CD4-positive, alpha-beta T cell treated with Interleukin-4 for 4 hours (primary cell): Measurements from ENCODE around the gene MED14.
A peak's percentile ranks its signal among the peaks of the same experiment; 100 is the strongest.
"Not testable (repeated sequence)": the region's sequence is repeated elsewhere in the genome, so short reads cannot be mapped to it uniquely, and the experiment has no call there.

ENCODE experiments used
- DNase-seq: peaks from one replicate; pipeline ENCODE4 v3.0.0-alpha.2; 2020

Gene MED14

GRCh38 chrX:40735325-40736169 is at the start of gene MED14:
Gene MED14 (minus strand): TSS chrX:40735542. CDS start chrX:40735412, 130 bp downstream.
- DNase-seq: peak; percentile 91

GRCh38 chrX:40784516-40785151 is 49.3 kb upstream of the MED14 start:
- DNase-seq: no peak

- DNase-seq: not testable (repeated sequence)
Measured at GRCh38 chrX:40782644-40783259, 47.4 kb upstream of the MED14 start.

GRCh38 chrX:40780951-40781350 is 45.6 kb upstream of the MED14 start:
- no peak for DNase-seq

GRCh38 chrX:40780082-40780481 is 44.7 kb upstream of the MED14 start:
- DNase-seq: no peak

GRCh38 chrX:40778861-40779575 is 43.7 kb upstream of the MED14 start:
- DNase-seq: no peak

GRCh38 chrX:40773809-40774208 is 38.5 kb upstream of the MED14 start:
- no peak for DNase-seq

GRCh38 chrX:40773188-40773587 is 37.8 kb upstream of the MED14 start:
- DNase-seq: no peak

GRCh38 chrX:40772290-40772689 is 36.9 kb upstream of the MED14 start:
- no peak for DNase-seq

GRCh38 chrX:40761762-40762161 is 26.4 kb upstream of the MED14 start:
- no peak for DNase-seq

- no peak for DNase-seq
Measured at GRCh38 chrX:40759374-40759773, 24.0 kb upstream of the MED14 start.

- DNase-seq: no peak
Measured at GRCh38 chrX:40757058-40757457, 21.7 kb upstream of the MED14 start.

GRCh38 chrX:40755291-40756249 is 20.2 kb upstream of the MED14 start:
- DNase-seq: no peak

- DNase-seq: no peak
Measured at GRCh38 chrX:40749681-40750494, 14.5 kb upstream of the MED14 start.

GRCh38 chrX:40748977-40749376 is 13.6 kb upstream of the MED14 start:
- DNase-seq: no peak

- no peak for DNase-seq
Measured at GRCh38 chrX:40746521-40746920, 11.2 kb upstream of the MED14 start.

- no peak for DNase-seq
Measured at GRCh38 chrX:40736170-40736505, 796 bp upstream of the MED14 start.

- DNase-seq: peak; percentile 13
Measured at GRCh38 chrX:40734971-40735324, 394 bp downstream of the MED14 start.

- no peak for DNase-seq
Measured at GRCh38 chrX:40733706-40734105, 1.6 kb downstream of the MED14 start.

GRCh38 chrX:40732499-40732898 is 2.8 kb downstream of the MED14 start:
- DNase-seq: not testable (repeated sequence)
